Thoracic aorta (tissue), 2 donors: Measurements from ENCODE around the gene HIVEP2. TPM values are rescaled to one million over a fixed set of nuclear protein-coding genes. Genes with fewer than 3 reads are reported as not detected.
A peak's percentile ranks its signal among the peaks of the same experiment; 100 is the strongest.

Experiments used
- ATAC-seq: fragments of 150-250 bp; one replicate; pipeline ENCODE4 v1.8.0; 2017; ENCODE audit warnings: low read depth; ENCODE audit not compliant: insufficient number of reproducible peaks, low FRiP score
- DNase-seq: peaks from one replicate; pipeline ENCODE4 v3.0.0-alpha.2; 2020; ENCODE audit warnings: low spot score
- H3K27ac ChIP-seq, 2 donors: fragments of 200-600 bp; sonication (generic); 1 replicate in 1 of 2; 2 replicates in 1 of 2; pipeline ENCODE4 v1.5.1; 2016; ENCODE audit warnings: mild to moderate bottlenecking in 2 of 2, moderate library complexity in 2 of 2
- H3K27me3 ChIP-seq: fragments of 200-600 bp; sonication (generic); replicated peaks from 2 replicates; pipeline ENCODE4 v1.6.0; 2016; ENCODE audit warnings: mild to moderate bottlenecking; ENCODE audit not compliant: insufficient read depth
- H3K36me3 ChIP-seq: fragments of 200-600 bp; sonication (generic); one replicate; pipeline ENCODE4 v1.5.1; 2016
- H3K4me1 ChIP-seq, 2 donors: fragments of 200-600 bp; sonication (generic); 1 replicate in 1 of 2; 2 replicates in 1 of 2; pipeline versions ENCODE4 v1.5.1 to v1.6.0; 2016; ENCODE audit warnings: low read depth in 2 of 2, mild to moderate bottlenecking in 1 of 2; ENCODE audit not compliant: control insufficient read depth in 1 of 2
- H3K4me3 ChIP-seq: fragments of 200-600 bp; sonication (generic); 2 replicates; pipeline ENCODE4 v1.5.1; 2016; ENCODE audit warnings: mild to moderate bottlenecking
- H3K9me3 ChIP-seq: fragments of 200-600 bp; sonication (generic); 2 replicates; pipeline ENCODE4 v1.5.1; 2016
- CTCF ChIP-seq: fragments of 200-600 bp; sonication (generic); IDR thresholded peaks from one replicate; pipeline ENCODE4 v1.5.1; 2019; ENCODE audit warnings: antibody characterized with exemption
- total RNA-seq, 2 donors: library from RNA; depleted of rRNA; stranded (reverse); fragments of >200 nt; gene quantifications; one replicate each; pipeline versions ENCODE4 v1.1.0 to v1.2.3, GENCODE V29; 2016

Gene HIVEP2
- total RNA-seq, 2 donors from 2014 or later: 32.9 to 51.7 TPM

GRCh38 chr6:142952614-142953013 is 7.6 kb upstream of the HIVEP2 start:
- ATAC-seq: no peak
- H3K27me3 ChIP-seq: no peaks in the 10 kb centered on the region
- H3K27ac ChIP-seq: no peak overlapping the region
- DNase-seq: no peak
- no peaks in the 10 kb centered on the region for H3K9me3 ChIP-seq
- no peaks in the 10 kb centered on the region for H3K4me1 ChIP-seq
- no peak overlapping the region for H3K4me3 ChIP-seq
- no peaks in the 10 kb centered on the region for H3K36me3 ChIP-seq
- TF ChIP-seq CTCF: no peak

DNA sequence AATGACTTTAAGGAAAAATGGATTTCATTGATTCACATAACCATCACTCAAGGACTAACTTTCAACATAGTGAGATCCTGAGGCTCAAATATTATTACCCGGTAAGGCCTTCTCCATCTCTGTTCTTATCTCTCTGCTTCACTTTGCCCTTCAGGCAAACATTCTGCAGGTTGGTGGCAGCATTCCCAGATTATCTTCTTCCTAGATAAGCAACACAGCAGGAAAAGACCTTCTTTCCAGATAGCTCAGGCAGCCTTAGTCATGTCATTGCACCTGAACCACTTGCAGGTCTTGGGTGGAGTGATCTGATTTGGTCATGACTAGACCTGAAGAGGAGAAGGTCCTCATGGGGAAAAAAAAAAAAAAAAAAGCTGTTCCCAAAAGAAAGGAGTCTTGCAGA is 5.3 kb upstream of the HIVEP2 start:
- H3K4me3 ChIP-seq: no peak overlapping the region
- no peak overlapping the region for H3K27ac ChIP-seq
- TF ChIP-seq CTCF: no peak
- DNase-seq: no peak
- ATAC-seq: no peak
- no peaks in the 10 kb centered on the region for H3K36me3 ChIP-seq
- no peaks in the 10 kb centered on the region for H3K4me1 ChIP-seq
- H3K9me3 ChIP-seq: no peaks in the 10 kb centered on the region
- no peaks in the 10 kb centered on the region for H3K27me3 ChIP-seq

DNA sequence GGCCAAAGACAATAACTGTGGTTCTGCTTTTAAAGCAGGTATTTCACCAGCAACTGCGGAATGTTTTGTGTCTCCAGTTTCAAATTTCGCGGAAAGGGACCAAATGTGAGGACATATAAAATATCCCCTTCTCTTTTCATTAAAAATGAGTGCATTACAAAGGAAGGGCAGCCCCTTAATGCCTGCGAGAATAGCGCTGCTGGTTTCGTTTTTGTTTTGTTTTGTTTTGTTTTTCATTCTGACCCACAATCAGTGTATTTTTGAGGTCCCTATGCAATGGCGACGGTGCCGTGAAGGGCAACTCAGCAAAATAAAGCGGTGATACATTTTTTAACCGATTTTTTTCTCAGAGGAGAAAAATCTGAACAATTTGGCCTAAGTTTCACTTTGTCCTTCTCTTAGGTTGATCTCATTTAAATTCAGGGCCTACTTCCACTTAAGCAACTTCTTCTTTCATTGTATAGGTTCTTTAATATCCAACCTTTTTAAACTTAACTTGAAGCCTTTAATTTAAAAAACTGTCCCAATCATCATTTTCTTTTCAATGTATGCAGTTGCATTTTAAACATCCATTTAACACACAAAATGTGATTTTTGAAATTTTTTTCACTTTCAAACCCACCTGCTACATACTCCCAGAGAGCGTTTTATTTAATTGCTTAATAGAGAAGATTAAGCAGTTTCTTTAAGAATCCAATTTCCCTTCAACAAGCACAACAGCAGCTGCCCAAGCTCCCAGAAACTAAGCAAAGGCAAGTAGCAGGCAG is 2.9 kb upstream of the HIVEP2 start:
- ATAC-seq (no peak), DNase-seq (no peak)
- no peaks in the 10 kb centered on the region for H3K27me3 ChIP-seq
- no peak for TF ChIP-seq CTCF
- peak overlapping the region; percentile 95 for H3K4me3 ChIP-seq
- H3K27ac ChIP-seq: peak overlapping the region; percentile 97 to 99
- no peaks in the 10 kb centered on the region for H3K9me3 ChIP-seq
- no peaks in the 10 kb centered on the region for H3K36me3 ChIP-seq
- peaks cover 6 to 11% of the 10 kb centered on the region in 2 donors for H3K4me1 ChIP-seq

DNA sequence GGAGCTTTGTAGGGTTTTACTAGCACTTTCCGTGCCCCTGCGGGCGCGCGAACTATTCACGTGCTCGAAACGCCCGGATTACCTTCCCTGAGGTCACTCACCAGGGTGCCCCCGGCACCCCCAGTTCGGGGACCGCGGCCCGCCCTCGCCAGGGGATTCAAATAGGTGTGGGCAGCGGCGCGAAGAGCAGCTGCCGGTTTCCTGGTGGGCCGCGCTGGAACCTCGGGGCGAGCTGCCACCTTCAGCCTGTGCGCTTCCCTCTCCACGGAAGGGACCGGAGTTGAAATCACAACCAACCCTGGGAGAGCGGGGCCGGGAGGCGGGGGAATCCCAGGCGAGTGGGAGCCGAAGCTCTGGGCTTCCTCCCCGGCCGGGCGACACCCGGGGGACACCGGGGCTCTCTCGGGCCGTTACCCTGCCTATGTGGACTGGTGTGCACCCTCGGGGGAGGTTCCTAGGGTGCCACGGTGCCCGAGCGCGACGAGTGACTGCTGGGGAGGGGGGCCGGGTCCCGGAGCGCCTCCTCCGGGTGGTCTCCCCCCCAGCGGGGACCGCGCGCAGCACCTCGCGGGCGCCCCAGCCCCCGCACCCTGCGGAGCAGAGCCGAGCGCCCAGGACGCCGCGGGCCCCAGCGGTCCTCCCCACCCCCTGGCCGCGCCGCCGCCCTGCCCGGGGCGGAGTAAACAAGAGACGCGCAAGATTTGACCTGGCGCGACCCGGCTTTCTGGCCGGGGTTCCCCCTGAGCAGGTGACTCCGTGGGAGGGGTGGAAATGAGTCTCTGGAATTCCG is 2.1 kb upstream of the HIVEP2 start:
- Histone ChIP-seq H3K9me3 (no peaks in the 10 kb centered on the region), H3K4me3 (peak overlapping the region; percentile 95)
- ATAC-seq: peak; percentile 8

More for the DNA sequence above, 2.1 kb upstream of the HIVEP2 start:
- Histone ChIP-seq H3K27me3 (no peaks in the 10 kb centered on the region), H3K27ac (peak overlapping the region; percentile 97 to 99), H3K4me1 (peaks cover 6 to 19% of the 10 kb centered on the region in 2 donors), H3K36me3 (no peaks in the 10 kb centered on the region)
- TF ChIP-seq CTCF: no peak
- peak; percentile 32 for DNase-seq
